Activated naive CD8-positive, alpha-beta T cell treated with anti-CD3 and anti-CD28 coated beads, Interleukin-2, amount 50 U/mL, for 16 hours (primary cell): Measurements from ENCODE around the gene TMC4.

Source experiments
- DNase-seq: peaks from one replicate; pipeline ENCODE4 v3.0.0-alpha.2; 2020; ENCODE audit warnings: low read depth, low spot score

The TMC4 gene

DNA sequence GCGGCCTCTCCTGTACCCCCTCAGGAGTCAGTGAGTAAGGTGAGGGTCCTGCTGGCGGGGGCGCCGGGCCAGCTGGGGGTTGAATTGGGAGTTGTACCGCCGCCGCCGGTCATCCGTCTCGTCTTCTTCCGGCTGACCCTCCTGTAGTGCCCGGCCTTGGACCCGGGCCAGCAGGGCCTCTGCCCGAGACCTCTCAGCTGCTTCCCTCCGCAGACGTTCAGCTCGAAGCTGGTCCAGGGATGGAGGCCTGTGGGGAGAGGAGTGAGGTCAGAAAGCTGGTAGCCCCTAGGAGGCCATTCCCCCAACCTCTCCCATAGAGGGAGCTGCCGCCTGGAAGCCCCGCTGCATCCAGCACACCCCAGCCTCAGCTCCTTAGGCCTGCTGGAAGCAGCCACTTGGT is 17.3 kb downstream of the TMC4 start:
- DNase-seq, result no peak

DNA sequence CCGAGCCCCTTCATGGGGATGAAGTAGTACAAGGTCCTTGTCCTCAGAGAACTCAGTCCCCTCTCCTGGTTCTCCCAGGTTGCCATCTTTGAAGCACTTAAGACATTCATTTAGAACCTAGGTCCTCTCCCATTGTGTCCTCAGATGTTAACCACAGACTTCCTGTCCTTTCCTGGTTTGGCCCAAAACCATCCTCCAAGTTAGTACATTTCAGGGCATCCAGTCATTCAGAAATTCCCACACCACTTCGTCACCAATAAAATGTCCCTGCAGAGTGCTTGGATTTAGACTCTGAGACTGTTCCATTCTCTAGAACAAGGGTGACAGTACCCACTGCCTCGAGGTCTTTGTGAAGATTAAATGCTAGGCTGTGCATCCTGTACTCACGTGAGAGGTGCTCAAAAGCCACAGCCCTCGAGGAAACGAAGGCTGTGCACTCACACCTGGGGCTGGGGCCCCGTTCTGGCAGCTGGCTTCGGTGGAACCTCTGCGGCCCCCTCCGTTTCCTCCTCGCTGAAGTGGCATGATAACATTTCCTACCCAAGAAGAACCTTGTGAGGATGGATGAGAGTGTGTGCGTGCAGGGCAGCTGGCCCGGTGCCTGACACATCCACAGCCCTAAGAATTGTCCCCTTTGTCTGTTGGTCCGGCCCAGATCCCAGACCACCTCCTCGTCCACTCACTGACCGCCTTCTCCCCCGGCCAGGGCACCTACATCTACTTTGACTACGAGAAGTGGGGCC is 18.2 kb downstream of the TMC4 start:
- no peak for DNase-seq

- no peak for DNase-seq
Observed at GRCh38 chr19:54153731-54154326, 19.1 kb downstream of the TMC4 start.

GRCh38 chr19:54152878-54153524 is 20.0 kb downstream of the TMC4 start:
- DNase-seq, result no peak

GRCh38 chr19:54152267-54152666 is 20.7 kb downstream of the TMC4 start:
- DNase-seq, result no peak

GRCh38 chr19:54151362-54152035 is 21.5 kb downstream of the TMC4 start:
- DNase-seq, result no peak

DNA sequence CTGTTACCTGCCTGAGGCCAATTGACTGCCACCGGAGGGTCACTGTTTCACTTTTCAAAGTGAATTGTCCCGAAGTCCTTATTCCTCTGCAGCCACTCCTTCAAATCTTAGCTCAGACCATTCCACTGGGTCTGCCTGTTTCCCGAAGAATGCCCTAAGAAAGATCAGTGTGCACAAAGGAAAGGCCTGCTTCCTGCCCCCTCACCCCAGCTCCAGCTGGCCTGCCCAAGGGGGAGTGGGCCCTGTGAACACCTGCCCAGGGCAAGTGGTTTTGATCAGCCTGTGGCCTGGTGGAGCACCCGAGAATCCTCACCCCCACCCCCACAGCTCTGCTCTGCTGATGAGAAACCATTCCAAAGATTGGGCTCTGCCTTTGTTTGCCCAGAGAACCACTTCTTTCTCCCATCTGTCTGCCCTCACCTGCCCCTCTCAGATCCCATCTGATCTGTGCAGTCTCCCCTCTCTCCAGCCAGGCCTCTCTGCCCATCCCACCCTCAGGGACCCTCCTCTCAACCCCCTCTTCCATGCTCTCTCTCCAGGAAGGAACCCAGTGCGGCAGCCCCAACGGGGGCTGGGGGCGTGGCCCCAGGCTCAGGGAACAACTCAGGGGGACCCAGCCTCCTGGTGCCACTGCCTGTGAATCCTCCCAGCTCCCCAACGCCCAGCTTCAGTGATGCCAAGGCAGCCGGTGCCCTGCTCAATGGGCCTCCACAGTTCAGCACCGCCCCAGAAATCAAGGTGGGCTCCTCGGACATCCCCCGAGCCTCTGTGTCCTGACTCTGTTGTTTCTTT is 23.7 kb downstream of the TMC4 start:
- DNase-seq, result no peak

- no peak for DNase-seq
Observed at GRCh38 chr19:54148158-54148557, 24.8 kb downstream of the TMC4 start.

DNA sequence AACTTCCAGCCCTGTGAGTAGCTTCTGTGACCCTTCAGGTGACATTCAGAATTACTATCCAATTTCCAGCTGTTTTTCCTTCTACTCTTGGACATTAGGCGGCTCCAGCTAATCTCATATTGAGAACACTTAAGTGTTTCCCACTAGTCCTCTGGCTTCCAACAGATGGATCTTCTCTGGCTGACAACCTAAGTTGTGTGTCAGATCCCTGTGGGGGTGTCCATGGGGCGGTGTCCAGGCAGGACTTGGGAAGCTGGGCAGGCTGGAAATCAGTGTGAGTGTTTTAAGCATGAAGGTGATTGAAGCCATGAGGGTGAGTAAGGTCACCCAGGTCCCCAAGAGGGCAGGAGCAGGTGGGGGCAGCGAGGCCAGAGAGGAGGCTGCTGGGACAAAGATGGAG is 25.3 kb downstream of the TMC4 start:
- DNase-seq, result no peak

DNA sequence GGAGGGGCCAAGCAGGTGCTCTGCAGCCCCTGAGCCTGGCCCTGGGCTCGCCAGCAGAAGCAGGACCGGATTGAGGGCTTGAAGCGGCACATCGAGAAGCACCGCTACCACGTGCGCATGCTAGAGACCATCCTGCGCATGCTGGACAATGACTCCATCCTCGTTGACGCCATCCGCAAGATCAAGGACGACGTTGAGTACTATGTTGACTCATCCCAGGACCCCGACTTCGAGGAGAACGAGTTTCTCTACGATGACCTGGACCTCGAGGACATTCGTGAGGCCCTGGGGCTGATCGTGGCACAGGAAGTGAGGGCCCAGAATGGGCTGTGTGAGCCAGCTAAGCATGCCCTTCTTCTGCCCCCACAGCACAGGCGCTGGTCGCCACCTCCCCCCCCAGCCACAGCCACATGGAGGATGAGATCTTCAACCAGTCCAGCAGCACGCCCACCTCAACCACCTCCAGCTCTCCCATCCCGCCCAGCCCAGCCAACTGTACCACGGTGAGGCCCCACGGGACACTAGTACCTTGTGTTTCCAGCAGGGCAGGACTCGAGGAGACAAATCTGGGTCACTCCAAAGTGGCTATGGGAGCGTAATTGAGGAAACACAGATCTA is 27.3 kb downstream of the TMC4 start:
- no peak for DNase-seq

GRCh38 chr19:54142166-54142780 is 30.7 kb downstream of the TMC4 start:
- DNase-seq, result no peak

DNA sequence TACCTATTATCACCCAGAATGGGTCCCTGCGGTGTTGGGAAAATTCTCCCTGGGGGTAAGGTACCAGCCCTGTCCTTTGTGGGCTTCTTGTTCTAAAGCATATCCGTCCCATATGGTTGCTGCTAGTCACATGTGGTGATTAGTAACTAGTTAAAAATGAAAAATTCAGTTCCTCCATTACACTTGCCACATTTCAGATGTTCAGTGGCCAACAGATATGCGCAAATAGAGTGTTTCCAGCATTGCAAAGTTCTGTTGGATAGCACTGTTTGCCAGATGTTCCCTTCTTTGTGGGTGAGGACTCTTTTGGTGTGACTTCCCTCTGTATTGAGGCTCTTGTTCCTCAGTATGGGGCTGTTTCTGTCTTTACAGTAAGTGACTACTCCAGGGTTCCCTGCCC is 31.6 kb downstream of the TMC4 start:
- DNase-seq, result no peak

- DNase-seq, result no peak
Observed at GRCh38 chr19:54138489-54139256, 34.3 kb downstream of the TMC4 start.

DNA sequence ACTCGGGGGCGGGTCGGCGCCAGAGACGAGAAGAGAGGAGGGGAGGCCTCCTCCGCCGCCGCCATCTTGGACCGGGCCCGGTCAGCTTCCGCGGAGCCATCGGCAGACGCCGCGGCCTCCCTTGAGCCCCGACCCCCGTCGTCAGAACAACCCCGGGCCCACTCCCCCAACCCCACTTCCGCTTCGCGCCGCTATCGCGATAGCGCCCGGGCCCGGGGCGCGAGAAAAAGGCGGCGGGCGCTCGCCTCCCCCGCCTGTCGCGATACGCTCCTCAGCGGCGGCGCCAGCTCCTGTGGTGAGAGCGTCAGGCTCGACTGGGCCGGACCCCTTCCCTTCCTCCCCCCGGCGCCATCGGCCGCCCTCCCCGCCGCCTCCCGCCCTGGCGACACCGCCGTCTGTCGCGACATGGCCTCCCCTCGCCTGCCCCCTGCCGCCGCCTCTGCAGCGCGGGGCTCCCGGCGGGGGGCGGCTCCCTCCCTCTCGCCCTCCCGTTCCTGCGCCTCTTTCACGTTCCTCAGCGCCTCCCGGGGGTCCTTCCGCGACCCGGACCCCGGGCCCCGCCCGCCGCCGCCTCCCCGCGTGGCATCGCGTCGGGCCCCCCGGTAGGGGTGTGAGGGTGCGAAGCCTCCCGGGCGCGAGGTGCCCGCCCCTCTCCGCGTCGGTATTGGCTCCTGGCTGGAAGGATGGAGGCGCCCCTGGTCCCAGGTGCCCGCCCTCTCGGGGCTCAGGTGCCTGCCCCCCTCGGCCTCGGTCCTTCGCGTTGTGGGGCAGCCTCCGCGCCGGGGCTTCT is 35.1 kb downstream of the TMC4 start, which contains the start of gene CNOT3:
TSS of gene CNOT3 (plus strand) at position 64 of the 790 bp plus-strand sequence. CDS start 5,217 bp downstream, outside the sequence.
- no peak for DNase-seq

DNA sequence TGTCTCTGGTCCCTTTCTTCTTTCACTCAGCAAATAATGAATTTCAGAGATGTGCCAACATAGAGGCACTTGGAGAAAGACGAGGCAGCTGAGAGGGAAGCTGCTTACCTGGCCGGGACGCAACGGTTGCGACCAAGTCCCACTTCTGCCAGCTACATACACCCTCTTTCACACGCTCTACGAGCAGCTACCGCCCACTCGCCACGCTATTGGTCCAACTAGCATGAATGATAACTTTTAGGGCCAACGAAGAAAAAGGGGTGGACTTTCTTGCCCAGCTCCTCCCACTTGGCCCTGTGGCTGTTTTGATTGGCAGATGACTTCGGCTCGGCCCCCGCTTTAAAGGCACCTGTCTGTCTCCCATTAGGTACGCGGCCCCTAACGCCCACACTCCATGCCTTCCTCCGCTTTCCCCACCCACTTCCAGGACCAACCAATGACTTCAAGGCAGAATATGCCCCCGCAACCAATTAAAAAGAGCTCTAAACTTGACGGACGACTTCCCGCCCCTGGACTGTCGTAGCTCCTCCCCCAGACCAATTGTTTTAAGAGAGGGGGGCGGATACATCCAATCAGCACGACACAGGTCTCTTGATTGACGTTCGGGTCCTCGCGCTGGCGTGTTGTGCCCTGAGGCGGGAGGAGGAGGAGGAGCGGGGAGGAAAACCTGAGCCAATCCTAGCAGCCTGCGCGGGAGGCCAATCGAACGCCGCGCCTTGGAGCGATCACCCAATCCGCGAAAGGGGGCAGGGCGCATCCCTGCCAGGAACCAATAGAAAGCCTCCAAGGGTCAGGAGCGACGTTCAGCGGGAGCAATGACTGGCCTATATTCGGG is 35.9 kb downstream of the TMC4 start:
- peak; percentile 98 for DNase-seq

GRCh38 chr19:54136086-54136863 is 36.7 kb downstream of the TMC4 start:
- no peak for DNase-seq

- no peak for DNase-seq
Observed at GRCh38 chr19:54133957-54134590, 38.9 kb downstream of the TMC4 start.
